ENCODE results near the gene NR2F2.

DNA sequence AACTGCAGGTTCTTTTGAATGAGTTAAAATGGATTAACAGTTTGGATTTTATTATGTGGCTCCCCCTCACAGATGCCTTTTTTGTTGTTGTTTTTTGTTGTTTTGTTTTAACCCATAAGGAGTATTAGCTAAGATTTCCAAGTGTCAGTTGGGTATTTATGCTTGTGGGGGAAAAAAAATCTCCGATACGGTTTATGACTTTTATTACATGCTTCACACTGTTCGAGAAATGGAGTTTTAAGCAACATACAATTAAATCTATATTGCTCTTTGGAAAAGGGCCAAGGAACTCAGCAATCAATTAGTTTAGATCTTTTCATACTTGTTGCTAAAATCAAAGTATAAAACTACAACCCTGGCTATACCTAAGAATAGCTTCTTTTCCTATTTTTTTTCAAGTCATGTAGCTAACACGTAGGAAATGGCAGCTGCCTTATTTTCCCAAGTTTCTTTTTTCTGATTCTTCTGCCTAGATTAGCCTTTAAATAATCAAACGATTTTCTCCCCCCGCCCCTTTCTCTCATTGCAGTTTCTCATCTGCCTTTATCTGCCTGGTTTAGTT is 16.0 kb downstream of the NR2F2 start:
- TF ChIP-seq, protein P1, sequence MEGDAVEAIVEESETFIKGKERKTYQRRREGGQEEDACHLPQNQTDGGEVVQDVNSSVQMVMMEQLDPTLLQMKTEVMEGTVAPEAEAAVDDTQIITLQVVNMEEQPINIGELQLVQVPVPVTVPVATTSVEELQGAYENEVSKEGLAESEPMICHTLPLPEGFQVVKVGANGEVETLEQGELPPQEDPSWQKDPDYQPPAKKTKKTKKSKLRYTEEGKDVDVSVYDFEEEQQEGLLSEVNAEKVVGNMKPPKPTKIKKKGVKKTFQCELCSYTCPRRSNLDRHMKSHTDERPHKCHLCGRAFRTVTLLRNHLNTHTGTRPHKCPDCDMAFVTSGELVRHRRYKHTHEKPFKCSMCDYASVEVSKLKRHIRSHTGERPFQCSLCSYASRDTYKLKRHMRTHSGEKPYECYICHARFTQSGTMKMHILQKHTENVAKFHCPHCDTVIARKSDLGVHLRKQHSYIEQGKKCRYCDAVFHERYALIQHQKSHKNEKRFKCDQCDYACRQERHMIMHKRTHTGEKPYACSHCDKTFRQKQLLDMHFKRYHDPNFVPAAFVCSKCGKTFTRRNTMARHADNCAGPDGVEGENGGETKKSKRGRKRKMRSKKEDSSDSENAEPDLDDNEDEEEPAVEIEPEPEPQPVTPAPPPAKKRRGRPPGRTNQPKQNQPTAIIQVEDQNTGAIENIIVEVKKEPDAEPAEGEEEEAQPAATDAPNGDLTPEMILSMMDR (IDR thresholded peaks at IDR 0.05 in 4 of 5, conservative IDR thresholded peaks at IDR 0.05 in 1 of 5) = no peak
- TF ChIP-seq POLR2A (IDR thresholded peaks at IDR 0.05) = no peak
